GM21447 (cell line): ENCODE measurements around the gene UFSP1.

Experiments
- ATAC-seq: cut with Tn5 transposase; IDR thresholded peaks from one replicate; pipeline ENCODE4 v1.9.1; 2021; ENCODE audit not compliant: unreplicated experiment

The UFSP1 gene

GRCh38 chr7:100895956-100896731 lies 6.6 kb upstream of the UFSP1 start:
- ATAC-seq = no peak

- no peak for ATAC-seq
These were observed 6.1 kb upstream of the UFSP1 start, which contains the start of gene ACHE for GRCh38 chr7:100895701-100895955. Gene ACHE, minus strand, starts transcription at chr7:100895888. Its CDS starts 1,656 bp downstream, at chr7:100894232.

GRCh38 chr7:100894860-100895700 lies 5.6 kb upstream of the UFSP1 start:
- no peak for ATAC-seq

- no peak for ATAC-seq
These were observed 4.6 kb upstream of the UFSP1 start for GRCh38 chr7:100893910-100894721.

GRCh38 chr7:100893318-100893895 lies 3.9 kb upstream of the UFSP1 start:
- no peak for ATAC-seq

- no peak for ATAC-seq
These were observed 3.1 kb upstream of the UFSP1 start for GRCh38 chr7:100892364-100893317.

GRCh38 chr7:100891568-100892247 lies 2.2 kb upstream of the UFSP1 start:
- no peak for ATAC-seq

GRCh38 chr7:100890653-100891567 lies 1.4 kb upstream of the UFSP1 start:
- ATAC-seq = no peak

- no peak for ATAC-seq
These were observed 1.1 kb downstream of the UFSP1 start for GRCh38 chr7:100888291-100888987.

GRCh38 chr7:100887516-100888290 lies 1.8 kb downstream of the UFSP1 start:
- peak; percentile 42 for ATAC-seq

- ATAC-seq = no peak
These were observed 2.5 kb downstream of the UFSP1 start for GRCh38 chr7:100886936-100887515.

- ATAC-seq = no peak
These were observed 3.2 kb downstream of the UFSP1 start for GRCh38 chr7:100886142-100886935.

- ATAC-seq = no peak
These were observed 3.9 kb downstream of the UFSP1 start for GRCh38 chr7:100885440-100886141.

GRCh38 chr7:100884736-100885439 lies 4.6 kb downstream of the UFSP1 start:
- ATAC-seq = no peak
